Loucy (cell line): ENCODE results near the gene STXBP5.

Experiments
- H2AFZ ChIP-seq: fragments of 200-600 bp; sonication (generic); 2 replicates; pipeline ENCODE4 v1.6.0; 2016; ENCODE audit warnings: antibody characterized with exemption, mild to moderate bottlenecking, low read length, moderate library complexity
- H3F3A ChIP-seq: fragments of 200-600 bp; 2 replicates; pipeline ENCODE4 v1.6.0; 2016; ENCODE audit warnings: antibody characterized with exemption, low read depth, mild to moderate bottlenecking
- H3K27me3 ChIP-seq: fragments of 200-600 bp; sonication (generic); 2 replicates; pipeline ENCODE4 v1.6.1; 2014; ENCODE audit warnings: low read length, mild to moderate bottlenecking; ENCODE audit not compliant: insufficient read depth, poor library complexity, severe bottlenecking
- H3K36me3 ChIP-seq: fragments of 200-600 bp; sonication (generic); 2 replicates; pipeline ENCODE4 v1.6.1; 2016; ENCODE audit warnings: low read length; ENCODE audit not compliant: insufficient read depth
- H3K4me1 ChIP-seq: fragments of 200-600 bp; sonication (generic); 2 replicates; pipeline ENCODE4 v1.5.1; 2014; ENCODE audit warnings: low read length, mild to moderate bottlenecking; ENCODE audit not compliant: insufficient read depth, poor library complexity, severe bottlenecking
- H3K4me2 ChIP-seq: fragments of 200-600 bp; sonication (generic); 2 replicates; pipeline ENCODE4 v1.6.0; 2014; ENCODE audit warnings: antibody characterized with exemption, low read length, low read depth, mild to moderate bottlenecking; ENCODE audit not compliant: poor library complexity, severe bottlenecking
- H3K4me3 ChIP-seq: fragments of 200-600 bp; sonication (generic); 2 replicates; pipeline ENCODE4 v1.5.1; 2014; ENCODE audit warnings: low read length, mild to moderate bottlenecking, mixed read lengths; ENCODE audit not compliant: poor library complexity, severe bottlenecking
- H3K79me2 ChIP-seq: fragments of 200-600 bp; sonication (generic); 2 replicates; pipeline ENCODE4 v1.6.1; 2014; ENCODE audit warnings: low read length; ENCODE audit not compliant: insufficient read depth
- H3K9ac ChIP-seq: fragments of 200-600 bp; sonication (generic); 2 replicates; pipeline ENCODE4 v1.6.0; 2014; ENCODE audit warnings: mild to moderate bottlenecking, low read depth, low read length, moderate library complexity; ENCODE audit not compliant: poor library complexity, severe bottlenecking
- H3K9me2 ChIP-seq: fragments of 200-600 bp; sonication (generic); replicated peaks from 2 replicates; pipeline ENCODE4 v1.6.1; 2016; ENCODE audit warnings: low read depth, low read length, mixed read lengths
- H3K9me3 ChIP-seq: fragments of 200-600 bp; sonication (generic); 2 replicates; pipeline ENCODE4 v1.6.1; 2014; ENCODE audit warnings: mild to moderate bottlenecking, antibody characterized with exemption, low read length, low read depth; ENCODE audit not compliant: insufficient read depth
- H4K20me1 ChIP-seq: fragments of 200-600 bp; sonication (generic); 2 replicates; pipeline ENCODE4 v1.6.0; 2014; ENCODE audit warnings: antibody characterized with exemption, low read length, mild to moderate bottlenecking; ENCODE audit not compliant: insufficient read depth, poor library complexity, severe bottlenecking
- CTCF ChIP-seq: fragments of 200-600 bp; sonication (generic); conservative IDR thresholded peaks from 2 replicates; pipeline ENCODE4 v1.5.1; 2014; ENCODE audit warnings: mild to moderate bottlenecking, antibody characterized with exemption, low read length
- EZH2phosphoT487 ChIP-seq: fragments of 200-600 bp; IDR thresholded peaks from 2 replicates; pipeline ENCODE4 v1.6.1; 2018; ENCODE audit warnings: antibody characterized with exemption, mild to moderate bottlenecking, moderate library complexity, borderline replicate concordance

The STXBP5 gene

GRCh38 chr6:147226163-147226724, 22.0 kb downstream of the STXBP5 start:
- H3K27me3 ChIP-seq: no peaks in the 10 kb centered on the region
- peaks cover 8% of the 10 kb centered on the region for H3K79me2 ChIP-seq
- no peak overlapping the region for H3K4me3 ChIP-seq
- H4K20me1 ChIP-seq: no peaks in the 10 kb centered on the region
- no peaks in the 10 kb centered on the region for H3K9me3 ChIP-seq
- H2AFZ ChIP-seq: no peak overlapping the region
- no peak overlapping the region for H3K9ac ChIP-seq
- H3K4me2 ChIP-seq: no peak overlapping the region
- H3K4me1 ChIP-seq: peaks cover 34% of the 10 kb centered on the region
- H3K36me3 ChIP-seq: no peaks in the 10 kb centered on the region
- no peaks in the 10 kb centered on the region for H3K9me2 ChIP-seq
- H3F3A ChIP-seq: peaks cover 6% of the 10 kb centered on the region; the same call in 1 of the 2 replicates
- no peak for TF ChIP-seq CTCF
- TF ChIP-seq EZH2phosphoT487: no peak

- Histone ChIP-seq H3K9ac (no peak overlapping the region), H4K20me1 (no peaks in the 10 kb centered on the region), H3K4me1 (peaks cover 31% of the 10 kb centered on the region), H3K27me3 (no peaks in the 10 kb centered on the region), H3K9me2 (no peaks in the 10 kb centered on the region), H3K36me3 (no peaks in the 10 kb centered on the region), H3K4me2 (no peak overlapping the region), H3K9me3 (no peaks in the 10 kb centered on the region), H2AFZ (no peak overlapping the region), H3F3A (peaks cover 6% of the 10 kb centered on the region; the same call in 1 of the 2 replicates), H3K79me2 (peaks cover 2% of the 10 kb centered on the region; the same call in 1 of the 2 replicates), H3K4me3 (no peak overlapping the region)
- TF ChIP-seq EZH2phosphoT487 (no peak), CTCF (no peak)
Measured at GRCh38 chr6:147226877-147227276, 22.7 kb downstream of the STXBP5 start.

GRCh38 chr6:147227770-147228320, 23.6 kb downstream of the STXBP5 start:
- Histone ChIP-seq H3K9me3 (no peaks in the 10 kb centered on the region), H3K36me3 (no peaks in the 10 kb centered on the region), H3K79me2 (no peaks in the 10 kb centered on the region), H3K4me3 (no peak overlapping the region), H3K4me2 (no peak overlapping the region), H3K9ac (no peak overlapping the region), H4K20me1 (no peaks in the 10 kb centered on the region), H3F3A (0 out of 2 replicates have a peak, but pooled peaks cover under 1% of the 10 kb centered on the region), H2AFZ (no peak overlapping the region), H3K4me1 (peaks cover 21% of the 10 kb centered on the region), H3K27me3 (no peaks in the 10 kb centered on the region), H3K9me2 (no peaks in the 10 kb centered on the region)
- TF ChIP-seq EZH2phosphoT487 (no peak), CTCF (no peak)
